Right atrium auricular region (tissue), 2 donors: ENCODE measurements around the gene DLL1. TPM values are rescaled to one million over a fixed set of nuclear protein-coding genes. Genes with fewer than 3 reads are reported as not detected.

Experiments used
- DNase-seq: peaks from one replicate; pipeline ENCODE4 v3.0.0-alpha.2; 2019; ENCODE audit warnings: low spot score
- H3K27ac ChIP-seq, 2 donors: fragments of 200-600 bp; sonication (generic); 1 replicate in 1 of 2; 2 replicates in 1 of 2; pipeline ENCODE4 v1.5.1; 2016 to 2019
- H3K27me3 ChIP-seq, 2 donors: fragments of 200-600 bp; sonication (generic); one replicate each; pipeline versions ENCODE4 v1.5.1 to v1.6.0; 2017 to 2019
- H3K36me3 ChIP-seq: fragments of 200-600 bp; sonication (generic); one replicate; pipeline ENCODE4 v1.5.1; 2016
- H3K4me1 ChIP-seq, 2 donors: fragments of 200-600 bp; sonication (generic); one replicate each; pipeline versions ENCODE4 v1.5.1 to v1.6.0; 2017 to 2019
- H3K4me3 ChIP-seq, 2 donors: fragments of 200-600 bp; sonication (generic); 1 replicate in 1 of 2; 2 replicates in 1 of 2; pipeline ENCODE4 v1.5.1; 2017 to 2019; ENCODE audit warnings: mild to moderate bottlenecking in 1 of 2, moderate library complexity in 1 of 2
- H3K9me3 ChIP-seq, 2 donors: fragments of 200-600 bp; sonication (generic); one replicate each; pipeline ENCODE4 v1.5.1; 2019
- total RNA-seq, 2 donors: library from RNA; depleted of rRNA; stranded (reverse); fragments of >200 nt; gene quantifications; one replicate each; pipeline ENCODE4 v1.1.0, GENCODE V29; 2016
- TF ChIP-seq, protein P1 (sequence below), 2 donors: fragments of 200-600 bp; sonication (generic); IDR thresholded peaks; one replicate each; pipeline ENCODE4 v1.5.1; 2019; ENCODE audit warnings: antibody characterized with exemption in 2 of 2

DLL1 gene
- total RNA-seq, 2 donors from 2014 or later = 11.2 to 22.0 TPM

DNA sequence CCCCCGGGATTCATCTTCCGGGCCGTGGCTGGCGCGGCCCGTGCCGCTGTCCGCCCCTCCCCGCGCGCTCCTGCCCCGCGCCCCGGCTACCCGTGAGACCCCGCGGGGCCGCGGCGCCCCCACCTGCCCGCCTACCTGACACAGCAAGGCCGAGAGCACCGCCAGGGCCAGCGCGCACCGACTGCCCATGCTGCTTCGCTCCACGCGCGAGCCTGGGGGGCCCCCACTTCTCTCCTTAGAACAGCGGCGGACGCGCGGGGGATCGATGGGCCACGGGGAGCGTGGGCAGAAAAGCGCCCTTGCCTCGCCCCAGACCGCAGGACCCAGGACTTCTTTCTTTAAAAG is 955 bp downstream of the DLL1 start:
- DNase-seq = no peak
- Histone ChIP-seq H3K4me1 (peaks cover 0 to 73% of the 10 kb centered on the region in 2 donors), H3K4me3 (peak overlapping the region; percentile 62 to 72), H3K27ac (peak overlapping the region; percentile 87), H3K9me3 (no peaks in the 10 kb centered on the region), H3K36me3 (peaks cover 12% of the 10 kb centered on the region), H3K27me3 (no peaks in the 10 kb centered on the region)
- TF ChIP-seq, protein P1, sequence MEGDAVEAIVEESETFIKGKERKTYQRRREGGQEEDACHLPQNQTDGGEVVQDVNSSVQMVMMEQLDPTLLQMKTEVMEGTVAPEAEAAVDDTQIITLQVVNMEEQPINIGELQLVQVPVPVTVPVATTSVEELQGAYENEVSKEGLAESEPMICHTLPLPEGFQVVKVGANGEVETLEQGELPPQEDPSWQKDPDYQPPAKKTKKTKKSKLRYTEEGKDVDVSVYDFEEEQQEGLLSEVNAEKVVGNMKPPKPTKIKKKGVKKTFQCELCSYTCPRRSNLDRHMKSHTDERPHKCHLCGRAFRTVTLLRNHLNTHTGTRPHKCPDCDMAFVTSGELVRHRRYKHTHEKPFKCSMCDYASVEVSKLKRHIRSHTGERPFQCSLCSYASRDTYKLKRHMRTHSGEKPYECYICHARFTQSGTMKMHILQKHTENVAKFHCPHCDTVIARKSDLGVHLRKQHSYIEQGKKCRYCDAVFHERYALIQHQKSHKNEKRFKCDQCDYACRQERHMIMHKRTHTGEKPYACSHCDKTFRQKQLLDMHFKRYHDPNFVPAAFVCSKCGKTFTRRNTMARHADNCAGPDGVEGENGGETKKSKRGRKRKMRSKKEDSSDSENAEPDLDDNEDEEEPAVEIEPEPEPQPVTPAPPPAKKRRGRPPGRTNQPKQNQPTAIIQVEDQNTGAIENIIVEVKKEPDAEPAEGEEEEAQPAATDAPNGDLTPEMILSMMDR (IDR thresholded peaks at IDR 0.05) = no peak

- no peaks in the 10 kb centered on the region for H3K9me3 ChIP-seq
- TF ChIP-seq, protein P1 (IDR thresholded peaks at IDR 0.05) = no peak
- H3K4me3 ChIP-seq = peak overlapping the region; percentile 62 to 72
- H3K27me3 ChIP-seq = no peaks in the 10 kb centered on the region
- H3K36me3 ChIP-seq = peaks cover 18% of the 10 kb centered on the region
- peak overlapping the region; percentile 87 for H3K27ac ChIP-seq
- DNase-seq = no peak
- peaks cover 0 to 74% of the 10 kb centered on the region in 2 donors for H3K4me1 ChIP-seq
Measured at GRCh38 chr6:170289180-170289931, 1.5 kb downstream of the DLL1 start.

DNA sequence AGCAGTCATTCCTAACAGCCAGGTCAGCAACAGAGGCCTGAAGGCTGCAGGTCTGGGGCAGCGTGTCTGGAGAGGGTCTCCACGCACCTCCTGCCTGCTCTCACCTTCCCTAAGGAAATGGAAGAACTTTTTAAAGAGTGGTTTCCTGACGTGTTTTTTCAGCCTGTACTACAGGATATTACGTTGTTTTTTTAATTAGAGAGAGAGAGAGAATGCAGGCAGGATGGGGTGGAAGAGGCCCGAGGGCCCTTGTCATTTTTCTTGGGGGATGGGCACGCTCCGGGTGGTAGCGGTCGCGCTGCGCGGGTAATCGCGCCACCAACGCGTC is 2.1 kb downstream of the DLL1 start:
- H3K27me3 ChIP-seq = no peaks in the 10 kb centered on the region
- no peak for DNase-seq
- peaks cover 22% of the 10 kb centered on the region for H3K36me3 ChIP-seq
- H3K9me3 ChIP-seq = no peaks in the 10 kb centered on the region
- H3K4me3 ChIP-seq = peak overlapping the region; percentile 62 to 72
- TF ChIP-seq, protein P1 (IDR thresholded peaks at IDR 0.05) = no peak
- peak overlapping the region; percentile 87 for H3K27ac ChIP-seq
- H3K4me1 ChIP-seq = peaks cover 0 to 74% of the 10 kb centered on the region in 2 donors

DNA sequence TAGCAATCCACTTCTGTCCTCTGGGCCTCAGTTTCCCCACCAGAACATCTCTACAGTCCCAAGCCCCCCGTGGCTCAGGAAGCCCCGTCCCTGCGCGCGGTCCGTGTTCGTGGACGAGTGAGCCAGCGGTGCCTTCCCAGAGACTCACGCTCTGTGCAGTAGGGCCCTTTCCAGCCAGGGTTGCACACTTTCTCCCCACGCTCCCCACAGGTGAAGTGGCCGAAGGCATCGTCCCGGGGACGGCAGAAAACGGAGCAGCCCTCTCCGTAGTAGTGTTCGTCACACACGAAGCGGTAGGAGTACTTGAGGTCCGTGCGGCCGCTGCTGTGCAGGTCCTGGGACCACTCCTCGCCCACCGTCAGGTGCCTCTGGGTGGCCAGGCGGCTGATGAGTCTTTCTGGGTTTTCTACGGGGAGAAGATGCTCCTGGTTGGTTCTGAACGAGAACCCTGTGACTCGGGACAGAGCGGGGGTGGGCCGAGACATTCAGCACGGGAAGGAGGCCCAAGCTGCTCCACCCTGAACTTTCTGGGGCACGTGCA is 2.7 kb downstream of the DLL1 start:
- H3K27ac ChIP-seq = peak overlapping the region in 1 of 2 donors; percentile 70
- H3K4me3 ChIP-seq = peak overlapping the region in 1 of 2 donors; percentile 72
- H3K36me3 ChIP-seq = peaks cover 29% of the 10 kb centered on the region
- H3K9me3 ChIP-seq = no peaks in the 10 kb centered on the region
- no peak for DNase-seq
- TF ChIP-seq, protein P1 (IDR thresholded peaks at IDR 0.05) = no peak
- H3K4me1 ChIP-seq = peaks cover 0 to 71% of the 10 kb centered on the region in 2 donors
- no peaks in the 10 kb centered on the region for H3K27me3 ChIP-seq

- H3K4me3 ChIP-seq = no peak overlapping the region
- TF ChIP-seq, protein P1 (IDR thresholded peaks at IDR 0.05) = no peak
- H3K9me3 ChIP-seq = no peaks in the 10 kb centered on the region
- no peak for DNase-seq
- H3K4me1 ChIP-seq = peaks cover 0 to 63% of the 10 kb centered on the region in 2 donors
- H3K27me3 ChIP-seq = no peaks in the 10 kb centered on the region
- H3K36me3 ChIP-seq = peaks cover 36% of the 10 kb centered on the region
- H3K27ac ChIP-seq = peak overlapping the region; percentile 70 to 77
Measured at GRCh38 chr6:170287371-170287876, 3.5 kb downstream of the DLL1 start.
